Aorta (tissue), 5 donors: Measurements from ENCODE around the gene ZNF593OS. TPM values are rescaled to one million over a fixed set of nuclear protein-coding genes. Genes with fewer than 3 reads are reported as not detected.

ENCODE experiments used
- ATAC-seq: fragments of 200-7000 bp; cut with Tn5 transposase; one replicate; pipeline ENCODE4 v1.9.1; 2022; ENCODE audit warnings: moderate library complexity; ENCODE audit not compliant: low FRiP score
- DNase-seq, 2 donors: peaks; one replicate each; pipeline ENCODE4 v3.0.0-alpha.2; 2020
- H3K27ac ChIP-seq, 2 donors: one replicate each; pipeline ENCODE4 v1.5.1; 2013; ENCODE audit warnings: low read length in 2 of 2, mild to moderate bottlenecking in 2 of 2, moderate library complexity in 2 of 2, control low read depth in 1 of 2, inconsistent platforms in 1 of 2, low read depth in 1 of 2
- H3K27me3 ChIP-seq, 2 donors: one replicate each; pipeline ENCODE4 v1.6.1; 2013; ENCODE audit warnings: control low read depth in 1 of 2, low read length in 1 of 2, mild to moderate bottlenecking in 1 of 2, moderate library complexity in 1 of 2; ENCODE audit not compliant: insufficient read depth in 2 of 2, control insufficient read depth in 1 of 2
- H3K36me3 ChIP-seq, 2 donors: one replicate each; pipeline ENCODE4 v1.6.1; 2013; ENCODE audit warnings: control low read depth in 1 of 2, low read length in 1 of 2, mild to moderate bottlenecking in 1 of 2; ENCODE audit not compliant: insufficient read depth in 2 of 2, control insufficient read depth in 1 of 2
- H3K4me1 ChIP-seq, 2 donors: one replicate each; pipeline ENCODE4 v1.6.1; 2013; ENCODE audit warnings: low read length in 2 of 2, control low read depth in 1 of 2, mild to moderate bottlenecking in 1 of 2, moderate library complexity in 1 of 2; ENCODE audit not compliant: insufficient read depth in 2 of 2, control insufficient read depth in 1 of 2
- H3K4me3 ChIP-seq, 2 donors: one replicate each; pipeline ENCODE4 v1.5.1; 2013; ENCODE audit warnings: low read length in 2 of 2, control low read depth in 1 of 2, mild to moderate bottlenecking in 1 of 2
- H3K9me3 ChIP-seq: one replicate; pipeline ENCODE4 v1.6.1; 2013; ENCODE audit warnings: mild to moderate bottlenecking, low read length; ENCODE audit not compliant: control insufficient read depth
- WGBS, 2 donors: extraction: QIAGEN DNeasy Blood & Tissue Kit; methylation state at CpG; one replicate each; pipeline ENCODE4 v1.1.7; 2013; 5-methylcytosine and 5-hydroxymethylcytosine counted together
- intact Hi-C, 2 donors: fragments of 100-400 bp; cut with DNase I; formaldehyde crosslinking; loops; one replicate each; pipeline versions ENCODE4 v1.14.2 to v1.15.0; 2022
- polyA plus RNA-seq, 2 donors: library from polyadenylated mRNA; stranded (reverse); fragments of 200-250 nt; gene quantifications; one replicate each; pipeline ENCODE4 v1.2.3, GENCODE V29; 2013
- total RNA-seq, 2 donors: library from RNA; stranded (reverse); fragmentation: NEBNext Ultra II Directional; extraction: Animal tissue kit (Norgen Biotek cat#: 25700); gene quantifications; one replicate each; pipeline ENCODE4 v1.2.1, GENCODE V29; 2021
- donor health status: healthy with polysubstance abuse.
- donor health status: Bipolar disorder and iron deficiency.
- donor health status: DM: no; HTN: no; CAD: no.
- donor health status: DM: no; HTN: no; CAD: no.
- donor health status: DM: yes; HTN: yes; CAD: no.

The ZNF593OS gene
- total and polyA plus RNA-seq, 4 donors = 0.20 TPM; not detected in 3

DNA sequence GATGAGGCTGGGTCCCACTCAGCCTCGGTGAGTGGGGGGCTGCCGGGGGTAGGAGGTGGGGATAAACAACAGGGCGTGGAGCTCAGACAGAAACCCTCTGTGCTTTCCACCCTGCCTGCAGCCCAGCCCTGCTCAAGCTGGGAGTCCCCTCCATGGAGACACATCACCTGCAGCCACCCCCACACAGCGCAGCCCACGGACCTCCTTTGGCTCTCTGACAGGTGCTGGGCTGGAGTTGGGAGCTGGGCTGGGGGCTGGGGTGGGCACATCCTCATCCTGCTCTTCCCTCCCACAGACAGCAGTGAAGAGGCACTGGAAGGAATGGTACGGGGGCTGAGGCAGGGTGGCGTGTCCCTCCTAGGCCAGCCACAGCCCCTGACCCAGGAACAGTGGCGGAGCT lies 16.8 kb upstream of the ZNF593OS start:
- 95 to 98% methylated on average over 8 of the region's 8 CpGs for WGBS, 2 donors
- no peak overlapping the region for H3K4me3 ChIP-seq
- intact Hi-C loops = no loop called here
- H3K27me3 ChIP-seq = no peaks in the 10 kb centered on the region
- H3K27ac ChIP-seq = no peak overlapping the region
- H3K4me1 ChIP-seq = no peaks in the 10 kb centered on the region
- DNase-seq (no peak), ATAC-seq (peak; percentile 12)
- no peaks in the 10 kb centered on the region for H3K36me3 ChIP-seq
- no peaks in the 10 kb centered on the region for H3K9me3 ChIP-seq

DNA sequence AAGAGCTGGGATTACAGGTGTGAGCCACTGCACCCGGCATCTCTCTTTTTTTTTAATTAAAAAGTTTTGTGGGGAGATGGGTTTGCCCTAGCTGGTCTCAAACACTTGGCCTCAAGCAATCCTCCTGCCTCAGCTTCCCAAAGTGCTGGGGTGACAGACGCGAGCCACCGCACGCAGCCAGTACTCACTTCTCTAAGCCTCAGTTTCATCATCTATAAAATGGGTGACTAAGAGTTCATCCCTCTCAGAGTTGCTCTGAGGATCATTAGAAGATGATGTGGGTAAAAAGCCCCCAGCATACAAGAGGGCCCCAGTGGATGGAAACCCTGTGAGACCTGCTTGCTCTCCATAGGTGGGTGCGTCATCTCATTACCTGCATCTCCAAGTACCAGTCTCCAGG lies 16.2 kb upstream of the ZNF593OS start:
- H3K36me3 ChIP-seq = no peaks in the 10 kb centered on the region
- WGBS, 2 donors = 97% methylated on average over 6 of the region's 6 CpGs
- intact Hi-C loops = no loop called here

DNA sequence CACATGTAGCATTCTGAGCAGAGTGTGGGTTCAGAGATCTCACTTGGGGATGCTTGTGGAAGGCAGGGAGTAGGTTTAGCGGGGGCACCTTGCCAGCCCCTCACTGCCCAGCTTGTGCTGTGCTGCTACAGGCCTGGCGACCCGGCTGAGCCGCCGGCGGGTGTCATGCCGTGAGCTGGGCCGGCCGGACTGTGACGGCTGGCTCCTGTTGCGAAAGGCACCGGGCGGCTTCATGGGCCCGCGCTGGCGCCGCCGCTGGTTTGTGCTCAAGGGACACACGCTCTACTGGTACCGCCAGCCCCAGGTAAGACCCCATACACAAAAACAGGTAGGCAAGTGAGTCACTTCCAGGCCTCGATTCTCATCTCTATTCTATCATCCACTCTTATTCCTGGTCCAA lies 13.3 kb upstream of the ZNF593OS start:
- 97 to 98% methylated on average over 21 of the region's 21 CpGs for WGBS, 2 donors
- H3K4me1 ChIP-seq = no peaks in the 10 kb centered on the region
- H3K4me3 ChIP-seq = no peak overlapping the region
- H3K27me3 ChIP-seq = no peaks in the 10 kb centered on the region
- no peaks in the 10 kb centered on the region for H3K9me3 ChIP-seq
- no peak for ATAC-seq
- DNase-seq = no peak
- no peak overlapping the region for H3K27ac ChIP-seq
- intact Hi-C loops = no loop called here
- no peaks in the 10 kb centered on the region for H3K36me3 ChIP-seq

More for the DNA sequence above, 16.2 kb upstream of the ZNF593OS start:
- no peak for DNase-seq
- Histone ChIP-seq H3K9me3 (no peaks in the 10 kb centered on the region), H3K4me1 (no peaks in the 10 kb centered on the region), H3K27ac (no peak overlapping the region), H3K4me3 (no peak overlapping the region), H3K27me3 (no peaks in the 10 kb centered on the region)
- ATAC-seq = no peak

DNA sequence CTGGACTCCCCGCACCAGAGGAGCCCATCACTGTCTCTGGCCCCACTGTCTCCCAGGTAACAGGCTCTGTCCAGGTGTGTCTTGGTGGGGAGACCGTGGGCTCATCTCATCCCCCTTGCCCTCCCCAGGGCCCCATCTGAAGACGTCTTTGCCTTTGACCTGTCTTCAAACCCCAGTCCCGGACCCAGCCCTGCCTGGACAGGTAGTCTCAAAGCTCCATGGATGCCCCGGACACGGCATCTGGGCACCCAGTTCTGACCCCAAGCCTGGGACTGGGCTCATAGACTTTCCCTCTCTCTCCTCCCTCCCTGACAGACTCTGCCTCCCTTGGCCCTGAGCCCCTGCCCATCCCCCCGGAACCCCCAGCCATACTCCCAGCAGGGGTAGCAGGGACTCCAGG lies 12.5 kb upstream of the ZNF593OS start:
- Histone ChIP-seq H3K4me3 (no peak overlapping the region), H3K4me1 (no peaks in the 10 kb centered on the region), H3K27ac (no peak overlapping the region), H3K27me3 (no peaks in the 10 kb centered on the region), H3K36me3 (no peaks in the 10 kb centered on the region), H3K9me3 (no peaks in the 10 kb centered on the region)
- intact Hi-C loops = no loop called here
- 90 to 93% methylated on average over 7 of the region's 7 CpGs for WGBS, 2 donors
- no peak for DNase-seq
- no peak for ATAC-seq

DNA sequence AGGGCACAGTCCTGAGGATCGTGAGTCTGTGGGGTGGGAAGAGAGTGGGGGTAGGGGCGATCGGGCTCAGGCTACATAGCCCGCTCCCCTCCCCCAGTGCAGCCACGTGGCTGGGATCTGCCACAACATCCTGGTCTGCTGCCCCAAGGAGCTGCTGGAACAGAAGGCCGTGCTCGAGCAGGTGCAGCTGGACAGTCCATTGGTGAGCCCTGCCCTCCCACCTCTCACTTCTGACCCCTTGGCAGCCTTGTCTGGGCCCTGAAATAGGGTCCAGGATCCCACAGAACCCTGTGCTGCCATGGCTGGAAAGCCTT lies 10.7 kb upstream of the ZNF593OS start:
- Histone ChIP-seq H3K4me3 (no peak overlapping the region), H3K4me1 (no peaks in the 10 kb centered on the region), H3K36me3 (no peaks in the 10 kb centered on the region), H3K27me3 (no peaks in the 10 kb centered on the region), H3K9me3 (no peaks in the 10 kb centered on the region), H3K27ac (no peak overlapping the region)
- no peak for DNase-seq
- WGBS, 2 donors = 84 to 87% methylated on average over 7 of the region's 7 CpGs
- intact Hi-C loops = no loop called here
- ATAC-seq = no peak

DNA sequence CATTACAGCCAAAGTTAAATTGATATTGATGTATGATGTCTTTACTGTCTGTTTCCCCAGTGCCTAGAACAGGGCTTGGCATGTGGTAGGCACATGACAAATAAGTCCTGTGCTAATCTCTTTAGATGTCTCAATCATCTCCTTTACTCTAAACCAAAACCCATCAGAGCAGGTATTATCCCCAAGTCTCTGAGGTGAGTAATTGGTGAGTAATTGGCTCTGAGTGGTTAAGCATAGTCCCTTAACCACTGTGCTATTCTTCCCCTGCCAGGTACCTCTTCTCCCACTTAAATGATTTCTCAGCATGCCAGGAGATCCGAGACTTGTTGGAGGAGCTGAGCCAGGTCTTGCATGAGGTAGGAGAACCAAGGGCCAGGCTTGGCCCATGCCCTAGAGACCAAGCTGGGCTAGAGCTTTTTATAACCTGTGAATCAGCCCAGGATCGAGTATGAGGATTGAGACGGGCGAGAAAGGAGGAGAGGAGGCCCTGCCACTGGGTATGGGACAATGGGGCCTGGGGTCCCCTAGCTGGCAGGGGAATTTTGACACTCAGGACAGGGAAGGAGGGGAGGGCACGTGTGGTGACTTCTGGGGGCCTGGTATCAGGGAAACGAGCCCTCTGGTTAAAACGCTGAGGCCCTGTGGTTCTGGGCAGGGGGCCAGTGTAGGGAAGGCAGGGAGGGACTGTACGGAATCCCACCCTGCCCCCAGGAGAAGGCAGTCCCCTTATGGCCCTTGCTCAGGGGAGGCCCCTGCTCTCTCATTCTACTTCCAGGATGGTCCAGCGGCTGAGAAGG lies 10.2 kb upstream of the ZNF593OS start:
- Histone ChIP-seq H3K36me3 (no peaks in the 10 kb centered on the region), H3K9me3 (no peaks in the 10 kb centered on the region), H3K27me3 (peaks cover 0 to 1% of the 10 kb centered on the region in 2 donors), H3K27ac (no peak overlapping the region), H3K4me3 (no peak overlapping the region), H3K4me1 (no peaks in the 10 kb centered on the region)
- intact Hi-C loops = no loop called here
- DNase-seq = no peak
- WGBS, 2 donors = 61 to 65% methylated on average over 9 of the region's 9 CpGs
- ATAC-seq = no peak

DNA sequence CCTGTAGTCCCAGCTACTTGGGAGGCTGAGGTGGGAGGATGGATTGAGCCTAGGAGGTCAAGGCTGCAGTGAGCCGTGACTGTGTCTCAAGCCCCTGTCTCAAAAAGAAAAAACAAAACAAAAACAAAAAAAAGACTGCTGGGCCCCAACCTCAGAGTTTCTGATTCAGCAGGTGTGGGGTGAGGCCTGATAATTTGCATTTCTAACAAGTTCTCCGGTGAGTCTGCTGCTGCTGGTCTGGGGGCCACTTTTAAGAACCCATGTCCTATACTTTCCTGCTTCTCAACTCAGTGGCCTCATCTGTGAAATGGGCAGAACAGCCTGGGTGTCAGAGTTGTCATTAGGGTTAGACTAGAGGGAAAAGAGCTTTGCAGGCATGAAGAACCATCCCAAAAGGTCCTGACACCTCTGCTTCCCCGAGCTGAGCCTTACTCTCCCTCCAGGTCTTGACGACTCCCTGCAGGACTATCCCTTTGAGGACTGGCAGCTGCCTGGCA lies 8.4 kb upstream of the ZNF593OS start:
- H3K36me3 ChIP-seq = no peaks in the 10 kb centered on the region
- ATAC-seq (no peak), DNase-seq (no peak)
- H3K27ac ChIP-seq = no peak overlapping the region
- no peak overlapping the region for H3K4me3 ChIP-seq
- intact Hi-C loops = no loop called here
- WGBS, 2 donors = 81 to 87% methylated on average over 4 of the region's 4 CpGs
- peaks cover 0 to 1% of the 10 kb centered on the region in 2 donors for H3K27me3 ChIP-seq
- no peaks in the 10 kb centered on the region for H3K4me1 ChIP-seq
- H3K9me3 ChIP-seq = no peaks in the 10 kb centered on the region

DNA sequence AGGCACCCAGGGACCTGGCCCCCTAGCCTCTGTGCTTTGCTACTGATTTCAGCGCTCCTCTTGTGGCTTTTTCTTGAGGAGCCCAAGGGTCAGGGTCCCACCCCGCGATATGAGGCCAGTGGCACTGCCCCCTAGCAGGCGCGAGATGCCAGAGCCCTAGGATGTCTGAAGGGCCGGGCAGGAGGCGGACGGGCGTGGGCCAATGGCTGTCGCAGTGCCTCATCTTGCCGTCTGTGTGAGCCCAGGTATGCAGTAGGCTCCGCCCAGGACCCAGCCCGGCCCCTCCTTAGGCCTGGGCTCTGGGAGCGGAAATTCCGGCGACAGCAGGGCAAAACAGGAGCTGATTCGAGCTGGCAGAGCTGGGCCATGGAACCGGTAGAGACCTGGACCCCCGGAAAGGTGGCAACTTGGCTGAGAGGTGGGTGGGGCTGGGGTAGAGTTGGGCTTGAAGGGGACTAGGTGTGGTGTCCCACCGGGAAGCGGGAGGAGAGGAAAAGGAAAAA lies 5.6 kb upstream of the ZNF593OS start, which contains the start of gene CNKSR1:
TSS of gene CNKSR1 (plus strand) at position 310 of the 503 bp plus-strand sequence. CDS start at position 367, 57 bp downstream.
- no peak for ATAC-seq
- no peak within 1 kb of the TSS for H3K4me3 ChIP-seq
- intact Hi-C loops = no loop called here

DNA sequence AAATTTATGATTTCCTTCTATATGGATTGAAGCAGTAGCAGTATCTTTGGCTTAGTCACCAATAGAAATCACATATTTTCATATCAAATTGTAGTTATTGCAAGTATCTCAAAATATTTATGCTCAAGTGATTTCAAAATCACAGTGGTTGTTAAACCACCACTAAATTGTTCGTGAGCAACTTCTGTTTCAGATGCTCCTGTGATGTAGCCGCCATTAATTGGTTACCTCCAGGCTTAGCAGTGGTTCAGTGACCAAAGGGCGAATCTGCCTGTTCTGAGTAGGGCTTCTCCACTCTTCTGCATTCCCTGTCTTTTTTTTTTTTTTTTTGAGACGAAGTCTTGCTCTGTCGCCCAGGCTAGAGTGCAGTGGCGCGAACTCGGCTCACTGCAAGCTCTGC lies 3.7 kb upstream of the ZNF593OS start:
- no peak overlapping the region for H3K27ac ChIP-seq
- H3K27me3 ChIP-seq = peaks cover 0 to 1% of the 10 kb centered on the region in 2 donors
- DNase-seq (no peak), ATAC-seq (no peak)
- 94 to 95% methylated on average over 3 to 8 of the region's 8 CpGs for WGBS, 2 donors
- no peaks in the 10 kb centered on the region for H3K4me1 ChIP-seq
- H3K4me3 ChIP-seq = no peak overlapping the region
- H3K9me3 ChIP-seq = no peaks in the 10 kb centered on the region
- intact Hi-C loops = no loop called here
- H3K36me3 ChIP-seq = no peaks in the 10 kb centered on the region

More for the DNA sequence above, 5.6 kb upstream of the ZNF593OS start, which contains the start of gene CNKSR1:
- H3K27ac ChIP-seq = no peak within 1 kb of the TSS
- H3K4me1 ChIP-seq = no peaks in the 10 kb centered on the region
- DNase-seq = no peak
- no peaks in the 10 kb centered on the region for H3K36me3 ChIP-seq
- no peaks in the 10 kb centered on the region for H3K9me3 ChIP-seq
- 51 to 52% methylated on average over 21 of the region's 21 CpGs for WGBS, 2 donors
- peaks cover 0 to 1% of the 10 kb centered on the region in 2 donors for H3K27me3 ChIP-seq
